Measurements from ENCODE around the gene INPP5B.

INPP5B gene

DNA sequence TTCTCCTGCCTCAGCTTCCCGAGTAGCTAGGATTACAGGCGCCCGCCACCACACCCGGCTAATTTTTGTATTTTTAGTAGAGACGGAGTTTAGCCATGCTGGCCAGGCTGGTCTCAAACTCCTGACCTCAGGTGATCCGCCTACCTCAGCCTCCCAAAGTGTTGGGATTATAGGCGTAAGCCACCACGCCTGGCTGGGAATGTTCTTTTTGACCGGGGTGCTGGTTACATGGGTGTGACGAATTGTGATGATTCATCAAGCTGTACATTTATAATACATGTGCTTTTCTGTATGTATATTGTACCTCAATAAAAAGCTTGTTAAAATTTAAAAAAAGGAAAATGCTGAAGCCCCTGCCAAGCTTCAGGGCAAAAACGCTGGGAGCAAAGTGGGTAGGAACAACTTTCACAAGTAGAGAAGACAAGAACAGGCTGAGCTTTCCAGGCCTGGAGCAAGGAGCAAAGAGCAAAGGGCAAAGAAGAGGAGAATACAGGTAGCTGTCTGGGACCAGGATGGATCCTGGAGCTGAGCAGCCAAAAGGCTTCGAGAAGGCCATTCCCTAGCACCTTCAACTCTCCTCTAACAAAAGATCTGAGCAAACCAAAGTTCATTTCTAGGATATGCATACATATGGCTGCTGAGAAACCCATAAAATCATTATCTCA lies 118.3 kb downstream of the INPP5B start:
- DNase-seq, result no peak

DNA sequence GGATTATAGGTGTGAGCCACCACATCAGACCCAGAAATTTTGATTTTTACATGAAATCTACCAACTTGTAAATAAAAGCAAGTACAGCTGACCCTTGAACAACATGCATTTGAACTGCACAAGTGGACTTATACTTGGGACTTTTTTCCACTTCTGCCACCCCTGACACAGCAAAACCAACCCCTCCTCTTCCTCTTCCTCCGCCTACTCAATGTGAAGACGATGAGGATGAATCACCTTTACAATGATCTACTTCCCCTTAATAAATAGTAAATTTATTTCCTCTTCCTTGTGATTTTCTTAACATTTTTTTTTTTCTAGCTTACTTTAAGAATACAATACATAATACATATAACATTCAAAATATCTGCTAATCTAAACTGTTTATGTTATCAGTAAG lies 121.3 kb downstream of the INPP5B start:
- no peak for DNase-seq

DNA sequence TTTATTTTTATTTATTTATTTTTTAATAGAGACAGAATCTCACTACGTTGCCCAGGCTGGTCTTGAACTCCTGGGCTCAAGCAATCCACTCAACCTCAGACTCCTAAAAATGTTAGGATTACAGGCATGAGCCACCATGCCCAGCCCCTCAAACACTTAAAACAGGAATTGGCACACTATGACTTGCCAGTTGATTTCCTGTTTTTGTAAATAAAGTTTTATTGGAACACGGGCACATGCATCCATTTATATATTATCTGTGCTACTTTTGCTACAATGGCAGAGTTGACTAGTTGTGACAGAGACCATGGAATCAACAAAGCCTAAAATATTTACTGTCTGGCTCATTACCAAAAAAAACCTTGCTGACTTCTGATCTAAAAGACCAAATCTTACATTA lies 122.9 kb downstream of the INPP5B start:
- DNase-seq, result no peak

GRCh38 chr1:37822906-37823815 lies 123.7 kb downstream of the INPP5B start:
- DNase-seq, result no peak

DNA sequence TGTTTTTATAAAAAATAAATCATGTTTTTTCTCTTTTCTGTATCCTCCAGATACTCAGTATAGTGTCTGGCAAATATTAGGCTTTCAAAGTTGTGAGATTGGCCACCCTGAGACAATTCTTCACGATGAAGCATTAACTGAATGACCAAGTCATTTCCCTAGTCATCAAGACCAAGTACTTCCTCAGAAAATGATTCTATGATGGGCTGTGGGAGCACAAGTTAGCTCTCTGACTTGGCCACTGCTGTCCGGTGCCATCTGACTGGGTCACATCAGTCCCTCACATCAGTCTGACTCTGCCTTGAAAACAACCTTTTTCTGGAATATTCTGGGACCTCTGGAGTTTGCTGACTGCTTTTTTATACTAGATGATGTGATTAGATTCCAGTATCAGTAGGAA lies 125.4 kb downstream of the INPP5B start:
- DNase-seq, result no peak

DNA sequence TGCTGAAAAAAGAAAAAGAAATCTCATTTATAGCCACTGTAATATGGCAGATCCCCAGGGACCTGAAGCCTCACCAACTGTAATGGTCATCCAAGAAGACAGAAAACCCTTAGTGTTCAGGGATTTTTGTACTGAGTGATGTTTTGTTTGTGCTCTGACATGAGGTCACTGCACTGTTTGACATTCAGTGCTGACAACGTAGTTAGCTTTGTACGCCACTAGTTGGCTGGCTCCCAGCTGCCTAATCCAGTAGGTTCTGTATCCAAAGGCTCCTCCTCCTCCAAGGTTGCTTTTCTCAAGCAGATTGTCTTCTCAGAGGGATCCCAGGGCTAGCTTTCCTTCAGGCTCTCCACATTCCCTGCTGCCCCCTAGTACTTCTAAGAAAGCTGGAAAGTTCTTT lies 129.4 kb downstream of the INPP5B start:
- no peak for DNase-seq

DNA sequence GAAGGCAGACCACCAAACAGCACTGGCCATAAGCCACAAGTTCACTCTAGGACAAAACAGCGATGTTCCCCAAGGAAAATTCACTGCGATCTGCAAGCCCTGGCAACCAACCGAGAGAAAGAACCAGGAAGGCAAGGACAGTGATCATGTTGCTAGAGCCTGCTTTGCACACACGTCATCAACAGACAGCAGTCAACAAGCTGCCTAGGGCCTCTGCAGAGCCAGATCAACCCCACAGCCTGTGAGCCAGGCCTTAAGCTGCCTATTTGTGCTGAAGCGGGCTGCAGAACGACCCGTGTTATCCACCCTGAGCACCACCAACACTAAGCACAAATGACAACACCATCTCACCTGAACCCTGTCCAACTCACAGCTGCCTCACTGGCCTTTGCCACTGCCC lies 132.6 kb downstream of the INPP5B start:
- no peak for DNase-seq

DNA sequence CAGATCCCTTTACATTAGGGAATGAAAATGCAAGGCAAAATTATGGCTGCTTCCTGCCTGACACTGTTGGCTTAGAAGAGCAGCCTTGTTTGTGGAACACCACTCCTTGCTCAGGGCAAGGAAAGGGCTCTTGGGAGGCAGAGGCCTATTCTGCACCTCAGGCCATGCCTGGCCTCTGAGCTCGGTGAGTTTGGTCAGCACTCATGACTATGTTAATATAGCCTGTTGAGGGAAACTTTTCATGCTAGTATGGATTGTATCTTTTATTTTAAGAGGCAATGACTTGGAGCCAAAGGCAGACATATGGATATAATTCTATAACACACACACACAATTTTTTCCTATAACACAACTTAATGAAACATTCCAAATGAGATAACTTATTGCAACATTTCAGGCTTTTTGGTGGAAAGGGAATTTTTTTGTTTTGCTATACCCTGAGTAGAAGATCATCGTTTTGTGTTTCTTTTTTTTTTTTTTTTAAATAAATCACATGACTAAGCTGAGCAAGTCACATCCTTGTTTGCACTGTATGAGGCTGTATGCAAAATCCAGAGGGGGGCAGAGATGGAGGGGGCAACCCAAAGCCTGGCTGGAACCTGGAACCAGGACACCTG lies 133.2 kb downstream of the INPP5B start:
- no peak for DNase-seq

- DNase-seq, result no peak
Measured at GRCh38 chr1:37811027-37811655, 135.7 kb downstream of the INPP5B start.

Measured in 8988T (cell line).